AG10803 (cell line): Measurements from ENCODE around the gene LRSAM1.
A peak's percentile ranks its signal among the peaks of the same experiment; 100 is the strongest.

ENCODE experiments used
- DNase-seq: peaks from one replicate; pipeline ENCODE4 v3.0.0; 2010; ENCODE audit warnings: low read depth
- H3K4me3 ChIP-seq: 2 replicates; pipeline ENCODE4 v1.5.1; 2011; ENCODE audit warnings: mild to moderate bottlenecking, low read length, control low read depth
- TF ChIP-seq, protein P1 (sequence below): conservative IDR thresholded peaks from 2 replicates; pipeline ENCODE4 v1.5.1; 2011; ENCODE audit warnings: mild to moderate bottlenecking, low read length, control low read depth, inconsistent platforms

Gene LRSAM1

GRCh38 chr9:127428348-127428747 is 23.0 kb upstream of the LRSAM1 start:
- TF ChIP-seq, protein P1, sequence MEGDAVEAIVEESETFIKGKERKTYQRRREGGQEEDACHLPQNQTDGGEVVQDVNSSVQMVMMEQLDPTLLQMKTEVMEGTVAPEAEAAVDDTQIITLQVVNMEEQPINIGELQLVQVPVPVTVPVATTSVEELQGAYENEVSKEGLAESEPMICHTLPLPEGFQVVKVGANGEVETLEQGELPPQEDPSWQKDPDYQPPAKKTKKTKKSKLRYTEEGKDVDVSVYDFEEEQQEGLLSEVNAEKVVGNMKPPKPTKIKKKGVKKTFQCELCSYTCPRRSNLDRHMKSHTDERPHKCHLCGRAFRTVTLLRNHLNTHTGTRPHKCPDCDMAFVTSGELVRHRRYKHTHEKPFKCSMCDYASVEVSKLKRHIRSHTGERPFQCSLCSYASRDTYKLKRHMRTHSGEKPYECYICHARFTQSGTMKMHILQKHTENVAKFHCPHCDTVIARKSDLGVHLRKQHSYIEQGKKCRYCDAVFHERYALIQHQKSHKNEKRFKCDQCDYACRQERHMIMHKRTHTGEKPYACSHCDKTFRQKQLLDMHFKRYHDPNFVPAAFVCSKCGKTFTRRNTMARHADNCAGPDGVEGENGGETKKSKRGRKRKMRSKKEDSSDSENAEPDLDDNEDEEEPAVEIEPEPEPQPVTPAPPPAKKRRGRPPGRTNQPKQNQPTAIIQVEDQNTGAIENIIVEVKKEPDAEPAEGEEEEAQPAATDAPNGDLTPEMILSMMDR, result no peak
- no peak overlapping the region for H3K4me3 ChIP-seq
- no peak for DNase-seq

DNA sequence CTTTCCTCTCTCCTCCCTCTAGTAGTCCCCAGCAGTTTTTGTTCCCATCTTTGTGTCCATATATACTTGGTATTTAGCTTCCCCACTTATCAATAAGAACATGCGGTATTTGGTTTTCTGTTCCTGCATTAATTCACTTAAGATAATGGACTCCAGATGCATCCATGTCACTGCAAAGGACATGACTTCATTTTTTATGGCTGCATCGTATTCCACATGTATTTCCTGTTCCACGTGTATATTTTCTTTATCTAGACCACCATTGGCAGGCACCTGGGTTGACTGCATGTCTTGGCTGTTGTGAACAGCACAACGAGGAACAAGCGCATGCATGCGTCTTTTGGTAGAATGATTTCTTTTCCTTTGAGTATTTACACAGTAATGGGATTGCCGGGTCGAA is 20.9 kb upstream of the LRSAM1 start:
- no peak overlapping the region for H3K4me3 ChIP-seq
- TF ChIP-seq, protein P1, result no peak
- no peak for DNase-seq

- no peak overlapping the region for H3K4me3 ChIP-seq
- no peak for DNase-seq
- TF ChIP-seq, protein P1, result 0 out of 2 replicates have a peak, but pooled peaks have one; percentile 7
Measured at GRCh38 chr9:127437497-127438264, 13.6 kb upstream of the LRSAM1 start.

- no peak overlapping the region for H3K4me3 ChIP-seq
- no peak for DNase-seq
- TF ChIP-seq, protein P1, result no peak
Measured at GRCh38 chr9:127438394-127438793, 12.9 kb upstream of the LRSAM1 start.

DNA sequence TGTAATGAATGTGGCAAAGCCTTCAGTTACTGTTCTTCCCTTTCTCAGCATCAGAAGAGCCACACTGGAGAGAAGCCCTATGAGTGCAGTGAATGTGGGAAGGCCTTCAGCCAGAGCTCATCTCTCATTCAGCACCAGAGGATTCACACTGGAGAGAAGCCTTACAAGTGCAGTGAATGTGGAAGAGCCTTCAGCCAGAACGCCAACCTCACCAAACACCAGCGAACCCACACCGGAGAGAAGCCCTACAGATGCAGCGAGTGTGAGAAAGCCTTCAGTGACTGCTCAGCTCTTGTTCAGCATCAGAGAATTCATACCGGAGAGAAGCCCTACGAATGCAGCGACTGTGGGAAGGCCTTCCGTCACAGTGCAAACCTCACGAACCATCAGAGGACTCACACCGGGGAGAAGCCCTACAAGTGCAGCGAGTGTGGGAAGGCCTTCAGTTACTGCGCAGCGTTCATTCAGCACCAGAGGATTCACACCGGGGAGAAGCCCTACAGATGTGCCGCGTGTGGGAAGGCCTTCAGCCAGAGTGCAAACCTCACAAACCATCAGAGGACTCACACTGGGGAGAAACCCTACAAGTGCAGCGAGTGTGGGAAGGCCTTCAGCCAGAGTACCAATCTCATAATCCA is 6.9 kb upstream of the LRSAM1 start:
- no peak overlapping the region for H3K4me3 ChIP-seq
- TF ChIP-seq, protein P1, result no peak
- no peak for DNase-seq

GRCh38 chr9:127444921-127445850 is 6.1 kb upstream of the LRSAM1 start:
- DNase-seq, result peak; percentile 60
- H3K4me3 ChIP-seq, result no peak overlapping the region
- TF ChIP-seq, protein P1, result no peak
